ENCODE measurements around the gene MEF2D. TPM values are rescaled to one million over a fixed set of nuclear protein-coding genes. Genes with fewer than 3 reads are reported as not detected.

Gene MEF2D
- total RNA-seq, 1 experiment from 2014 or later: 54.1 TPM

GRCh38 chr1:156430866-156431265, 69.7 kb downstream of the MEF2D start:
- no TSS peak for BruUV-seq (replicated peaks)
- CTCF ChIA-PET: interaction anchor here (0.6 to 1.0 kb wide), 4 partner anchors 9 to 1084 kb away, joined by 3 to 10 read pairs (median 5); no protein-coding TSS in a partner anchor
- DNase-seq: no peak
- H3K4me3 Mint-ChIP-seq (ENCODE audit: low read depth, unreplicated experiment): no peak overlapping the region
- intact Hi-C loops (cut with micrococcal nuclease; ENCODE audit: unreplicated experiment): no loop called here
- H3K4me1 Mint-ChIP-seq (ENCODE audit: low read depth, unreplicated experiment): no peaks in the 10 kb centered on the region
- H3K27ac Mint-ChIP-seq (ENCODE audit: unreplicated experiment): no peak overlapping the region
- no peaks in the 10 kb centered on the region for H3K36me3 Mint-ChIP-seq (ENCODE audit: insufficient read depth, unreplicated experiment)
- TF ChIP-seq CTCF (IDR thresholded peaks at IDR 0.05; ENCODE audit: unreplicated experiment): no peak
- no peaks in the 10 kb centered on the region for H3K9me3 Mint-ChIP-seq (ENCODE audit: low read depth, unreplicated experiment)
- H3K27me3 Mint-ChIP-seq (ENCODE audit: unreplicated experiment): peaks cover 100% of the 10 kb centered on the region

DNA sequence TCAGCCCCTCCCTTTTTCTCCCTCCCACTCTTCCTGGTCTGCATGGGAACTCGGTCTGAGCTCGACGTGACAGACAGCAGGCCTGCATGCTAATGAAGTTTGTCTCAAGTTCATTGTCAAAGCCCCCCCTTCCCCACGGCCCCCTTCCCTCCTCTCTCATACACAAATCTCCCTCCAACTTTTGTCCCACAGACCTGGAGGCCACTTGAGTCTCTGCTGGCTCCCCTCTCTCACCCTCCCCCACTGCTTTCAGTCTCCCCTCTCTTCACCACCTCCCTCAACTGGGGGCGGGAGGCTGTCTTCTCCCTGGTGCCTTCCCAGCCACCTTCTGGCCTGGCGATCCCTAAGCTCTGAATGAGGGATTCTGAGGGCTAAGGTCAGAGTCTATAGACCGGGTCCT, 70.3 kb downstream of the MEF2D start:
- Mint-ChIP-seq H3K9me3 (ENCODE audit: low read depth, unreplicated experiment) (no peaks in the 10 kb centered on the region), H3K36me3 (ENCODE audit: insufficient read depth, unreplicated experiment) (no peaks in the 10 kb centered on the region), H3K4me1 (ENCODE audit: low read depth, unreplicated experiment) (no peaks in the 10 kb centered on the region), H3K27me3 (ENCODE audit: unreplicated experiment) (peaks cover 100% of the 10 kb centered on the region), H3K4me3 (ENCODE audit: low read depth, unreplicated experiment) (no peak overlapping the region), H3K27ac (ENCODE audit: unreplicated experiment) (no peak overlapping the region)
- CTCF ChIA-PET: interaction anchor here (0.6 to 1.0 kb wide), 4 partner anchors 9 to 292 kb away, joined by 3 to 10 read pairs (median 6); no protein-coding TSS in a partner anchor
- no peak for DNase-seq
- no TSS peak for BruUV-seq (replicated peaks)
- intact Hi-C loops (cut with micrococcal nuclease; ENCODE audit: unreplicated experiment): no loop called here
- TF ChIP-seq CTCF (IDR thresholded peaks at IDR 0.05; ENCODE audit: unreplicated experiment): no peak

DNA sequence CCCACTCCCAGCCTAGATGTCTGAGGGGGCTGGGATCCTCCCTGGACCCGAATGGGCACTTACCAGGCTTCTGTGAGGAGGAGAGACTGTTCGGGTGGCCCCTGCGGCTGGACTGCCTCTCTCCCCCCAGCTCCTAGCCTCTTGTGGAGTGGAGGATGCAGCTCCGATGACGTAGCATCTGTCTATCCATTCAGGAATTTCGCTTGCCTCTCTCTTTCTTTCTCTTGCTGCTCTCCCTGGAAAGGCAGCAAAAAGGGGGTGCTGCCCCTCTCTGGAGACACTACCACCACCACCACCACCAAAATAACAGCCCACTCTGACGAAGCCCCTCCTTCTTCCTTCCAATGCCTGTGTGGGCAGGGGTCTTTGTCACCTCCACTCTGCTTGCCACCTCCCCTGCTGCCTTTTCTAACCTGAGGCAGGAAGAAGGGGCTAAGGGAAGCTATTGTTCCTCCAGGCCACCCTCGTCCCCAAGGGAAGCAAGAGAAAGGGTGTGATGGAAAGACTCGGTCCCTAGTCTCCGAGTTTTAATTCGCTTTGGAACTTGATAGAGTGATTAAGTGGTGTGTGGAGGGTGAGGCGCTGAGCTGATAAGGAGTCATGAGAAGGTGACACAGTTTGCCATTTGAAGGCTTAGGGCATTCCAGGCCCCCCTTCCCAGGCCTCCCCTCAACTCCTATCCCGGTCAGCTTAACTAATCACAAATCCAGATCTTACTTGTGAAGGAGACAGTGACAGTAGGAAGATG, 71.1 kb downstream of the MEF2D start:
- Mint-ChIP-seq H3K4me1 (ENCODE audit: low read depth, unreplicated experiment) (no peaks in the 10 kb centered on the region), H3K9me3 (ENCODE audit: low read depth, unreplicated experiment) (no peaks in the 10 kb centered on the region), H3K36me3 (ENCODE audit: insufficient read depth, unreplicated experiment) (no peaks in the 10 kb centered on the region), H3K27ac (ENCODE audit: unreplicated experiment) (no peak overlapping the region), H3K27me3 (ENCODE audit: unreplicated experiment) (peaks cover 100% of the 10 kb centered on the region), H3K4me3 (ENCODE audit: low read depth, unreplicated experiment) (no peak overlapping the region)
- CTCF ChIA-PET: interaction anchor here (0.6 to 1.2 kb wide), 2 partner anchors 44 to 293 kb away, joined by 3 to 6 read pairs; no protein-coding TSS in a partner anchor
- no peak for DNase-seq
- BruUV-seq (replicated peaks): no TSS peak
- intact Hi-C loops (cut with micrococcal nuclease; ENCODE audit: unreplicated experiment): no loop called here
- TF ChIP-seq CTCF (IDR thresholded peaks at IDR 0.05; ENCODE audit: unreplicated experiment): no peak

DNA sequence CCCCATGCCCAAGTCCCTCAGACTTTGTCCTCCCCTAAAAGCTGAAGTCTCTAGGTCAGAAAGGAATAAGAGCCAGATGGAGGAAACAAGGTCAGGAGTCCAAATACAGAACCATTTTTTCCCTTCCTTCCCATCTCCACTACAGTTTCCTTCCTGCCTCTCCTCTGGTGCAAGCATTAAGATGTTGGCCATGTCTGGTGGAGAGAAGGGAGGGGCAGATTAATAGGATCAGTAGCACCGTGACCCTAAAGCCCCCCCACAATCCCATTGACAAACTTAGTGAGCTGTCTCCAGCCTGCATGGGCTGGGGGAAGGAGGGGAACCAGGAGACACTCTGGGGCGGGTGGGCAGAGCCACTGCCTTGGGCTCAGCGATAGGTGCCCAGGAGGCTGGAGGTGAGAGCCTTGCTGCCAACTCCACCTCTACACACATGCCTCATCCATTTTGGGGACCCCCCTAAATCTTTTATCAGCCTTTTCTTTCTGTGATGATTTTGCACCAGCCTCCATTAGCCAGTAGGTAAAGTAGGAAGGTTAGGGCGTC, 71.8 kb downstream of the MEF2D start:
- intact Hi-C loops (cut with micrococcal nuclease; ENCODE audit: unreplicated experiment): no loop called here
- no peak overlapping the region for H3K4me3 Mint-ChIP-seq (ENCODE audit: low read depth, unreplicated experiment)
- no peak for DNase-seq
- no peaks in the 10 kb centered on the region for H3K36me3 Mint-ChIP-seq (ENCODE audit: insufficient read depth, unreplicated experiment)
- CTCF ChIA-PET: interaction anchor here (1.2 kb wide), 1 partner anchor 43 kb away, joined by 3 read pairs; no protein-coding TSS in a partner anchor
- no peak overlapping the region for H3K27ac Mint-ChIP-seq (ENCODE audit: unreplicated experiment)
- H3K27me3 Mint-ChIP-seq (ENCODE audit: unreplicated experiment): peaks cover 100% of the 10 kb centered on the region
- BruUV-seq (replicated peaks): no TSS peak
- H3K4me1 Mint-ChIP-seq (ENCODE audit: low read depth, unreplicated experiment): no peaks in the 10 kb centered on the region
- TF ChIP-seq CTCF (IDR thresholded peaks at IDR 0.05; ENCODE audit: unreplicated experiment): no peak
- no peaks in the 10 kb centered on the region for H3K9me3 Mint-ChIP-seq (ENCODE audit: low read depth, unreplicated experiment)
